IPS-11a (cell line): ENCODE results near the gene C18orf63.

Experiments
- H3K4me3 ChIP-seq: one replicate; pipeline ENCODE4 v1.5.1; 2013; ENCODE audit warnings: low read depth, low read length, control low read depth

C18orf63 gene

DNA sequence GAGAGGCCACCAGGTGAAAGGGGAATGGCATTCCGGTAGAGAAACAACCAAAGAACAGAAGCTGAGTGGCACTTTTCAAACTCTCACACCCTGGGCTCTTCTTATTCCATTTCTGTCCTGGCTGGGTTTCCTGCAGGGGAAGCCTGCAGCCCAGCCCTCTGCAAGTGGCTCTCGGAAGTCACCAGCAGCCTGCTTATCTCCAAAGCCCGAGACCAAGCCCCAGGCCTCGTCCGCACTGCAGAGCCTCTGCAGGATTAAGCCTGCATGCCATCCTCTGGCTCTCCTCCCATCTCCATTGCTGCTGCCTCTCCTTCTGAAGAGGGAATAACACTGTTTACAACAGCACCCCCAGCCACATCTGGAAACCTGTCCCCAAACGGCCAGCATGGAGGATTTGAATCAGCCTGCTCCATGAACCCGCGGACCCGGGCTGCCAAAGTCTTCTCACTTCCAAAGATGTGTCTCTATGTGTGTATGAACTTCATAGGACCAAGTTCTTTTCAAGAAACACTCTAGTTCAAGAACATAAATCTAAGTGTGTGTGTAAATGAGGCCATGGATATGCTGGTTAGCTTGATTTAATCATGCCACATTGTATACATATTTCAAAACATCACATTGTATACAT is 87.3 kb downstream of the C18orf63 start:
- H3K4me3 ChIP-seq = no peak overlapping the region

DNA sequence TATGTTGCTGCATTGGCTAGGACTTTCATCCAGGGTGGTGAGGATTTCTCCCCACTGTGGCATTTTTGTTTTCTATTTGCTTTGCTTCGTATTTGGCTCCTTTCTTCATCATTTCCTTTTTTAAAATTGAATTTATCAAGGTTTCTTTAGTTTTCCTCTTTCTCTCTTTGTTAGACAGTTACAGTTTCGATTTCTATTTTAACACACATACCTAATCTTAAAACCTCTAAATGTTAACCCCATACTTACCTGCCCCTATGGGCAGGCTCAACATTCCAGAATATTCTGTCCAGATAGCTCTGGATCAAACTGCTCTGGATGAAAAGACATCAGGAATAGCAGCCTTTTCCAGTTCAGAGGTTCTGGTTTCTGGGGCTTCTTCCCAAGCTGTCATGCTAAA is 92.2 kb downstream of the C18orf63 start:
- no peak overlapping the region for H3K4me3 ChIP-seq
